IPS DF 4.7 (cell line): ENCODE results near the gene APBB1IP.
"Not testable (repeated sequence)": the region's sequence is repeated elsewhere in the genome, so short reads cannot be mapped to it uniquely, and the experiment has no call there.

Source experiments
- DNase-seq: peaks from one replicate; pipeline ENCODE4 v3.0.0-alpha.2; 2013; ENCODE audit warnings: low spot score; ENCODE audit errors: extremely low read depth

APBB1IP gene

GRCh38 chr10:26475386-26475785, 37.2 kb downstream of the APBB1IP start:
- DNase-seq: no peak

GRCh38 chr10:26477501-26477900, 39.4 kb downstream of the APBB1IP start:
- no peak for DNase-seq

DNA sequence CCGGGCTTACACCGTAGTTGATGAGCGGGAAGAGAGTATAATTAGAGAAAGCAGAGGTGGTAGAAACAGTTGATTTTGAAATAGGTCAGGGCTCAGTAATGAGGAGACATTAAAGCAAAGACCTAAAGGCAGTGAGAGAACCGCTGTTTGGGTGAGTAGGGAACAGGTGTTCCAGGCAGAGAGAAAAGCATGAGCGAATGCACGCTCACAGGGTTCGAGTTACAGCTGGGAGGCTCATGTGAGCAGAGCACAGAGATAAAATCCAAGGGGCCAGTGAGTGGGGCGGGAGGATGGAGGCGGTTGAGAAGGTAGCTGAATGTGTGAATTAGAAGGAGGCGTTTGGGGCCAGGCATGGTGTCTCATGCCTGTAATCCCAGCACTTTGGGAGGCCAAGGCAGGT, 39.9 kb downstream of the APBB1IP start:
- DNase-seq: no peak

DNA sequence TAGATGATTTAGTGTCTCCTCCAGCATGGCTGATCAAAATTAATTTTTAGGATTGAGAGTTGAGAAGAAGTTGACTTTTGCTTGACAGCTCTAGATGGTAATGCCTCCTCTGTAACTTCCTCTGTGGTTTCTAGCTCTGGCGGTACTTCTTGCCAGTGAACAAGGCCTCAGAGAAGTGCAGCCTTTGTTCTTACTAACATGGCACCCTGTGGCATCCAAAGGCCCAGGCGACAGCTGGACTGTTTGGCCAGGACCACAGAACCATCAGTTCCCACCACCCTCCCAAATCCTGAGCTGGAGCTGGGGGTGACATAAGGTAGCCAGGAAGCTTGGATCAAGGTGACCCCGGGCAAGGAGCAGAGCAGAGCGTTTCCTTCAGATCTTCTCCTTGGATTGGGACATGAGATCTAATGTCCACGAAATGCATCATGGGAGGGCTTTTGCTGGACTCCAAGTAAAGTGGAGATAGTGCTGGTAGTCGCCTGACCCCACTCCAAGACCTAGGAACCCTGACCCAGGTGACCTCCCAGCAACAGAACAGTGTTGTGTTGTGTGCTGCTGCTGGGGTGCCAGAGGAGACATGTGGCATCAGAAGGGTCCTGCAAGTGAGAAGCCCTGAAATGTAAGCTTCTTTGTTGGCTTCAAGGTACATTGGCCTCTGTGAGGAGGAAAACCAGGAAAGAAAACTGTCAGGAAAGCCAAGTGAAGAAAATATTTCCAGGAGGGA, 41.8 kb downstream of the APBB1IP start:
- no peak for DNase-seq

- no peak for DNase-seq
These were observed 43.2 kb downstream of the APBB1IP start for GRCh38 chr10:26481315-26481692.

DNA sequence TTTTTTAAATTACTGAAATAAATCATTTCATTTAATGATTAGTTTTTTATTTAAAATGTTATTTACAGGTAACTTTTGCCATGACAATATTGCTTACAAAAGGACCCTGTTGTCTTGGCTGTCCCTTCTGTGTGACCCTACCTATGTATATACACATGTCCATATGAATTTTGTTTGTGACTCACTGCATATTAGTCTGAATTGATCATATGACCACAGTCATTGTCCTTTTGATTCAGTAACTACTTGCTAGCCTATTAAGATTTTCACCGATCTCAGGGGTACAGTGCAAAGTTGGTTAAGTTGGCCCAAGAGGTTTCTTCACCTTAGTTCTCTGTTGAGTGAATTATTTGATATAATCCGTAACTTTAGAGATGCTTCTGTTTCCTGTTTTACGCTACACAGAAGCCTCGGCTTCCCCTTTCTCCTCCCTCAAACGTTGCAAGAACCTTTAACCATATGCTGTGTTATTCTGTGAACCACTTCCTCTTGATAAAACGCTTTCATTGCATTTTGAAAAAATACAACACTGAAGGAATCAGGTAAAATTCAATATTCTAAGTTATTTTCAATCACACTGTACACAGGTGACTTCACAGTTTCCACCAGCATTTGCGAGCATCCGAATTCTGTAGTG, 43.9 kb downstream of the APBB1IP start:
- no peak for DNase-seq

DNA sequence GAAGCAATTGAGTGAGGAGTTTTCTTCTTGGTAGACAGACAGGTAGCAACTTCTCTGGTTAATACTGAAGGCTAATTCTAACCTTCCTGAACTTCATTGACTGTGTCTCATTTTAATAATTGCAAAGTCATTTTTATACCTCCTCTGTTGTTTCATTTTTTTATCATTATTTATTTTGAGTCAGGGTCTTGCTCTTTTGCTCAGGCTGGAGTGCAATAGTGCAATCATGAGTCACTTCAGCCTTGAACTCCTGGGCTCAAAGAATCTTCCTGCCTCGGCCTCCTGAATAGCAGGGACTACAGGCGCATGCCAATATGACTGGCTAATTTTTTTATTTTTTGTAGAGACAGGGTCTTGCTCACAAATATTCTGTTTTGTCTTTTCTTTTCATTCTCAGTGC, 45.4 kb downstream of the APBB1IP start:
- no peak for DNase-seq

- no peak for DNase-seq
These were observed 47.2 kb downstream of the APBB1IP start for GRCh38 chr10:26485150-26485941.

DNA sequence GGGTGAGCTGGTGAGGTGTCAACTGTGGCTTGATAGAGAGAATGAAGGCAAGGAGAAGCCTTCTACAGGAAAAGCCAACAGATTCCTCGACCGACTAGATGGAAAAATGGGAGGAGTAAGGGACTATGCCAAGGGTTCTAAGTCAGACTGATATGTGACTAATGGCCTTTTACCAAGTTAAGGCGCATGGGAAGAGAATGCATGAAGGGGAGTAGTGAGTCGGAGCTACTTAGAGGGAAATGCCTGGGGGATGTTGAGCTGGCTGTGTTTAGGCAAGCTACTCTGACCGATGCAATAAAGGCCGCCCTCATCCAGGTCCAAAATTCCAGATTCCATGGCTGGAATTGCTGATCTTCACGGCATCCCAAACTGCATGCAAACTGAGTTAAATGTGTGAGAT, 48.2 kb downstream of the APBB1IP start:
- DNase-seq: no peak

DNA sequence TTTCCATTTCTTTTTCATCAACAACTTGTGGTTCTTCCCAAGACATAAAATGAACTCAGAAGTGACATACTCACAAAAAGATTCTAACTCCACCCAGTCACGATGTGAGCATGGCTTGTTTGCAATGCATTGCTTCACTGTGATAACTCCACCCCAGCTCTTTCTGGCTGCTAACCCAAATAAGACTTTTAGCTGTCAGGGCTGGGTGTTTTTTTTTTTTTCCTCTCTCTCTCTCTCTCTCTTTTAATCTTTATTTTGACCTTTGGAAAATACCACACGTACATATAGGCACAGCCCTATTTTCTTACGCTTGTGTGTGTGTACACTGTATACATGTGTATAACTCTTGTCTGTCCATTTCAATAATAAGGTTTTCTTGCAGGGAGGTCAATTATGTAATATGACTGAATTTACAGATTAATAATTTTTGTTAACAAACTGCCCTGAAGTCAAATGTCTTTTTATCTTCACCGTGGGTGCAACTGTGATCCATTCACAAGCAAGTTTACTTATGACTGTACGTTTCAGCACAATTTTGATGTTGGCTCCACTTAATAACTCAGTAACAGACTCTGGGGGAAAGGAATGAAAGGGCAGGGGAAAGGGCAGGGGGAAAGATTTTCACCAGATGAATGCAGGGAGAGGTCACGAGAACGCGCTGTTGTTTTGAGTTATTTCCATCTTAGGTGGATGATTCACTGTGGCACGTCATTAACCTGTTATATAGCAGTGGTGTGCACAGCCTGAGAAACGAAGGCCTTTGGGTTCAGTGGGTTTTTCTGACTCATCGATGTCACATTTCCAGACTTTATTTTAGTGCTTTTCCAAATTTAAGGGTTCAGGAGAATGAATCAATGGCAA, 49.1 kb downstream of the APBB1IP start:
- DNase-seq: no peak

DNA sequence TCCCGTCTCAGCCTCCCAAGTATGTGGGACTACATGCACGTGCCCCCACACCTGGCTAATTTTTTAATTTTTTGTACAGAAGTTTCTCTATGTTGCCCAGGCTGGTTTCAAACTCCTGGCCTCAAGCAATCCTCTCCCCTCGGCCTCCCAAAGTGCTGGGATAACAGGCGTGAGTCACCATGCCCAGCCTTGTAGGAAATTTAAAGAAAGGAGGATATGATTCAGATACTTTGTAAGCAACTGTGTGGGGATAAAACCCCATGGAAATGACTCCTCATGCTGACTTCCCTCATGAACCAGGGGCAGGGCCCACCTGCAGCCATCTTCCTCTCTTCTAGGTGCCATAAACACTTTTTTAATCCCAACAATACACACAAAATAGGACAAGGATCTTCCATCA, 50.2 kb downstream of the APBB1IP start:
- DNase-seq: no peak

DNA sequence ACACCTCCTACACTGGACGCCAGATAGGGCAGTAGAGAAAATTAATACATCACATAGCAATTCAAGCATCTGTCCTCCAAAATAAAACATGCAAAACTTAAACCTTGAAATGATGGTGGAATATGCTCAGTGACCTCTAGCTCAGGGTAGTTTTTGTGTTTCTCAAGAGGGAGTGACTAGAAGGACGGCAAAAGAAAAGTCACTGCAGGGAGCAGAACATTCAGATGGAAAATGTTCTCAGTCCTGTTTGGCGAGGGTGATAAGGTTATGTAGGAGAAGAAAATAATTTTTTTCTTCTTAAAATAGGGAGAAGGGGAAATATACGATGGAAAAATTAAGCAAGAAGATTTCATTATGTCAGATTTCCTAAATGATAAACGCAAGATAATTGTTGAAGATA, 50.9 kb downstream of the APBB1IP start:
- no peak for DNase-seq

DNA sequence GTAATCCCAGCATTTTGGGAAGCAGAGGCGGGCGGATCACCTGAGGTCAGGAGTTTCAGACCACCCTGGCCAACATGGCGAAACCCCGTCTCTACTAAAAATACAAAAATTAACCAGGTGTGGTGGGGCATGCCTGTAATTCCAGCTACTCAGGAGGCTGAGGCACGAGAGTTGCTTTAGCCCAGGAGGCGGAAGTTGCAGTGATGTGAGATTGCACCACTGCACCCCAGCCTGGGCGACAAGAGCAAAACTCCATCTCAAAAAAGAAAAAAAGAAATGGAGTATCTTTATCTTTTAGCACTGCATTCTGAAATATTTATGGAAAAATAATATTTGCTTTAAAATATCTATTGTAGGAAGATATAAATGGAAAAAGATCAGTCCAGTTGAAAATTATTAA, 52.2 kb downstream of the APBB1IP start:
- DNase-seq: not testable (repeated sequence)

DNA sequence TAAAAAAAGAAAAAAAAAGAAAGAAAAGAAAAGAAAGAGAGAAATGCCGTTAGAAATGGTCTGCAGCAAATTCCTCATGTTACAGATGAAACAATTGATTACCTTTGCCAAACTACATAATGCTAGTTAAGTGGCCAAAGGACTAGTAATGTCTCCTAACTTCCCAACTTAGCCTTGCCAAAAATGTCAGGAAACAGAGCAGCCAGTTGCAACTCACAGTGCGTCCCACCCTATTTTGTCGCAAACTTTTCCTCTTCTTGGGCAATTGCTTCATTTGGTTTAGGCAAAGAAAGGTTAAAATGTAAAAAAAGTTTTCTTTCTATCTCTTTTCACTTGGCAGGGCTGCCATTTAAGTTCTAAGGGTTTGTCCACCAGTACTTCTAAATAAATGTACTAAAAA, 53.1 kb downstream of the APBB1IP start:
- DNase-seq: no peak

- no peak for DNase-seq
These were observed 53.8 kb downstream of the APBB1IP start for GRCh38 chr10:26491934-26492333.

- DNase-seq: not testable (repeated sequence)
These were observed 54.6 kb downstream of the APBB1IP start for GRCh38 chr10:26492725-26493124.

GRCh38 chr10:26494018-26494417, 55.9 kb downstream of the APBB1IP start:
- DNase-seq: no peak

DNA sequence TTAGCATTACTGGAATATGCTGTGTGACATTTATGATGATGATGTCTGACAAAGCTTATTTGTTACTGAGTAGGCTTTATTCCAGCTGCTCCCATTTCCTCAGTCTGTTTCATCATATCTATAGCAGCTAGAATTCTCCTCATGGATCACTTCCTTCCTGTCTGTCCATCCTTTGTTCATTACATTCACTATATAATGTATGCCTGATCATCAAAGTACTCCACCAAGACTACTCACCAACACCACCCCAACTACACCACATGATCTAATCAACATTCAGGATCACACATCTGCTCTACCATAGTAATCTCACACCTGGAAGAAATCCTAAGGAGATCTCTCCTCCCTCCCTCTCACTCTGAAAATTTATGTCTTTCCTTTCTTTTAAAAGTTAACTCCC, 61.3 kb downstream of the APBB1IP start:
- DNase-seq: no peak

GRCh38 chr10:26502986-26503385, 64.8 kb downstream of the APBB1IP start:
- DNase-seq: no peak

DNA sequence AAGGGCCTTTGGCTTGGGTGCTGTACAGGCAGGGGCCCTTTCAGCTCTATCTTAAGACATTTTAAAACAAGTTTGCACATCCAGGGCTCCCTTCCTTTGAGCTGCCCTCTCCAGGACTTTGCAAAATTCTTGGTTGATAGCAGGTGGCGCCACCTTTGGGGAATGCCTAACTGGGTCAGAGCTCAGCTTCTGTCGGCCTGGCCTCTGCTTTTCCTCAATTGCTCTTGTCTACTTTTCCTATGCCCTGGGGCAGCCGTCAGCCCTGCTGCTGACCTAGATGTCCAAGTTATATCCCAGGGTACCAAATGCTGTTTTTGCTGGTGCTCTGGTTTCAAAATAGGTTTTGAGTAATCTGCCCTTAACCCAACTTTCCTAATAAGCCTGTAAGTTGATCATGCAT, 65.8 kb downstream of the APBB1IP start:
- DNase-seq: no peak

- not testable (repeated sequence) for DNase-seq
These were observed 66.3 kb downstream of the APBB1IP start for GRCh38 chr10:26504429-26504828.

GRCh38 chr10:26505491-26505890, 67.3 kb downstream of the APBB1IP start:
- no peak for DNase-seq
